Left ventricle myocardium inferior (tissue), 1 donor: ENCODE measurements around the gene SPDYA. TPM values are rescaled to one million over a fixed set of nuclear protein-coding genes. Genes with fewer than 3 reads are reported as not detected.

ENCODE experiments used
- DNase-seq: peaks from one replicate; pipeline ENCODE4 v3.0.0-alpha.2; 2020
- H3K27ac ChIP-seq: fragments of 200-600 bp; replicated peaks from 2 replicates; pipeline ENCODE4 v1.8.0; 2021
- H3K27me3 ChIP-seq: fragments of 200-600 bp; 2 replicates; pipeline ENCODE4 v1.8.0; 2021; ENCODE audit warnings: low read depth
- H3K36me3 ChIP-seq: fragments of 200-600 bp; 2 replicates; pipeline ENCODE4 v1.8.0; 2021
- H3K4me1 ChIP-seq: fragments of 200-600 bp; 2 replicates; pipeline ENCODE4 v1.8.0; 2021
- H3K4me3 ChIP-seq: fragments of 200-600 bp; 2 replicates; pipeline ENCODE4 v1.8.0; 2021; ENCODE audit warnings: mild to moderate bottlenecking, moderate library complexity
- H3K9me3 ChIP-seq: fragments of 200-600 bp; replicated peaks from 2 replicates; pipeline ENCODE4 v1.8.0; 2021
- intact Hi-C: fragments of 100-400 bp; cut with micrococcal nuclease; formaldehyde crosslinking; loops from one replicate; pipeline ENCODE4 v1.11.0; 2022
- total RNA-seq: library from RNA; stranded (reverse); fragmentation: NEBNext Ultra II Directional; extraction: Animal tissue kit (Norgen Biotek cat#: 25700); gene quantifications from one replicate; pipeline ENCODE4 v1.2.1, GENCODE V29; 2021
- TF ChIP-seq, protein P1 (sequence below): fragments of 200-600 bp; IDR thresholded peaks from 2 replicates; pipeline ENCODE4 v1.8.0; 2021; ENCODE audit warnings: antibody characterized with exemption, mild to moderate bottlenecking, borderline replicate concordance
- donor health status: DM: no; HTN: yes; CAD: no; lungs with severe emphysema.

Gene SPDYA
- total RNA-seq, 1 donor from 2014 or later = 0.14 TPM

GRCh38 chr2:28870146-28870891, 59.7 kb downstream of the SPDYA start, which contains the start of gene TRMT61B:
Gene TRMT61B (minus strand): TSS chr2:28870309. CDS start chr2:28870277, 32 bp downstream.
- peak within 1 kb of the TSS; percentile 91 for H3K27ac ChIP-seq
- H3K4me3 ChIP-seq = peak within 1 kb of the TSS; percentile 85
- DNase-seq = peak; percentile 98
- no peaks in the 10 kb centered on the region for H3K9me3 ChIP-seq
- H3K27me3 ChIP-seq = peaks cover under 1% of the 10 kb centered on the region
- peaks cover 51% of the 10 kb centered on the region for H3K4me1 ChIP-seq
- TF ChIP-seq, protein P1, sequence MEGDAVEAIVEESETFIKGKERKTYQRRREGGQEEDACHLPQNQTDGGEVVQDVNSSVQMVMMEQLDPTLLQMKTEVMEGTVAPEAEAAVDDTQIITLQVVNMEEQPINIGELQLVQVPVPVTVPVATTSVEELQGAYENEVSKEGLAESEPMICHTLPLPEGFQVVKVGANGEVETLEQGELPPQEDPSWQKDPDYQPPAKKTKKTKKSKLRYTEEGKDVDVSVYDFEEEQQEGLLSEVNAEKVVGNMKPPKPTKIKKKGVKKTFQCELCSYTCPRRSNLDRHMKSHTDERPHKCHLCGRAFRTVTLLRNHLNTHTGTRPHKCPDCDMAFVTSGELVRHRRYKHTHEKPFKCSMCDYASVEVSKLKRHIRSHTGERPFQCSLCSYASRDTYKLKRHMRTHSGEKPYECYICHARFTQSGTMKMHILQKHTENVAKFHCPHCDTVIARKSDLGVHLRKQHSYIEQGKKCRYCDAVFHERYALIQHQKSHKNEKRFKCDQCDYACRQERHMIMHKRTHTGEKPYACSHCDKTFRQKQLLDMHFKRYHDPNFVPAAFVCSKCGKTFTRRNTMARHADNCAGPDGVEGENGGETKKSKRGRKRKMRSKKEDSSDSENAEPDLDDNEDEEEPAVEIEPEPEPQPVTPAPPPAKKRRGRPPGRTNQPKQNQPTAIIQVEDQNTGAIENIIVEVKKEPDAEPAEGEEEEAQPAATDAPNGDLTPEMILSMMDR = no peak
- intact Hi-C loops = no loop called here
- no peaks in the 10 kb centered on the region for H3K36me3 ChIP-seq

- Histone ChIP-seq H3K27me3 (peaks cover 12% of the 10 kb centered on the region), H3K27ac (no peak overlapping the region), H3K4me1 (peaks cover 43% of the 10 kb centered on the region), H3K4me3 (no peak overlapping the region), H3K9me3 (no peaks in the 10 kb centered on the region), H3K36me3 (no peaks in the 10 kb centered on the region)
- no peak for DNase-seq
- TF ChIP-seq, protein P1 = no peak
- intact Hi-C loops = no loop called here
These were observed 61.0 kb downstream of the SPDYA start for GRCh38 chr2:28871620-28872019.

DNA sequence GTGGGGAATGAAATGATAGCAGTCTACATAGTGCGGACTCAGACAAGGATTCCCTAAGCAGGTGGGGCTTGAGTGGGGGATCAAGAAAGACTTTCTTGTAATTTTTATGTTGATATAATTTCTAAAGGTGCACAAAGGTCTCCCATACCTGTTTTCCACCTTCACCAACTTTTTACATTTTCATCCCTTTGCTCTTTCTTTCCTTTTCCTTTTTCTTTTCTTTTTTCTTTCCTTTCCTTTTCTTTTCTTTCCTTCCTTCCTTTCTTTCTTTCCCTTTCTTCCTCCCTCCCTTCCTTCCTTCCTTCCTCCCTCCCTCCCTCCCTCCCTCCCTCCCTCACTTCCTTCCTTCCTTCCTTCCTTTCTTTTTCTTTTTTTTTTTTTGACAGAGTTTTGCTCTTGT, 69.6 kb downstream of the SPDYA start:
- Histone ChIP-seq H3K36me3 (no peaks in the 10 kb centered on the region), H3K4me1 (no peaks in the 10 kb centered on the region), H3K27me3 (peaks cover 50% of the 10 kb centered on the region), H3K9me3 (no peaks in the 10 kb centered on the region), H3K4me3 (no peak overlapping the region), H3K27ac (no peak overlapping the region)
- intact Hi-C loops = no loop called here
- TF ChIP-seq, protein P1 = no peak
- DNase-seq = no peak

GRCh38 chr2:28893488-28893887, 82.9 kb downstream of the SPDYA start:
- DNase-seq = peak; percentile 19
- peaks cover 43% of the 10 kb centered on the region for H3K4me1 ChIP-seq
- intact Hi-C loops = no loop called here
- TF ChIP-seq, protein P1 = no peak
- H3K9me3 ChIP-seq = no peaks in the 10 kb centered on the region
- H3K27me3 ChIP-seq = no peaks in the 10 kb centered on the region
- no peaks in the 10 kb centered on the region for H3K36me3 ChIP-seq
- H3K27ac ChIP-seq = no peak overlapping the region
- H3K4me3 ChIP-seq = no peak overlapping the region

DNA sequence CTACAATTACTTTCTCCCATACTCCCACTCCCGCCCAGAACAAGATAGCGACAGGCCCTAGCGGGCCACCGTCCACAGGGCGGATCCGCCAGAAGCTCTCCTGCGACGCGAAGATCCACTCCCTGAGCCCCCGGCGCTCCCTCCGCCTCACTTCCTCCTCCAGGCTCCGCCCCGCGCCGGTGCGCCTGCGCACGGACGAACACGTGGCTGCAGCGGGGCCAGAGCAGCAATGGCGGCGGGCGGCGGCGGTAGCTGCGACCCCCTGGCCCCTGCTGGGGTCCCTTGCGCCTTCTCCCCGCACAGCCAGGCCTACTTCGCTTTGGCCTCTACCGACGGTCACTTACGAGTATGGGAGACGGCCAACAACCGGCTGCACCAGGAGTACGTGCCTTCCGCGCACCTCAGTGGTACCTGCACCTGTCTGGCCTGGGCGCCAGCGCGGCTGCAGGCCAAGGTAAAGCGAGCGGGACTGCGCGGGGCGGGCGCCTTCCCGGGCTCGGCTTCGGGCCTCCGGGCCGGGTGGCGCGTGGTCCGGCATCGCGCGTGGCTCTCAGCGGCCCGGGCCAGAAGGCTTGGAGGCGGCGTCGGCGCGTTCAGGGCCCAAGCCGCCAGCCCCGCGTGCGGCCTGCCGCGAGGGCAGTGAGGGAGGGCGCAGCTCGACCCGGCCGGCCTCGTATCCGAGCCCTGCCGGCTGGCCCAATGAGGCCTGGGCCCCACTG, 84.0 kb downstream of the SPDYA start, which contains the start of gene WDR43:
WDR43 (plus strand) TSS at position 198 of the 719 bp plus-strand sequence; CDS start at position 230, 32 bp downstream.
- H3K4me3 ChIP-seq = peak within 1 kb of the TSS; percentile 100
- no peaks in the 10 kb centered on the region for H3K27me3 ChIP-seq
- peak within 1 kb of the TSS; percentile 81 for H3K27ac ChIP-seq
- TF ChIP-seq, protein P1 = no peak
- peaks cover 44% of the 10 kb centered on the region for H3K4me1 ChIP-seq
- intact Hi-C loops = no loop called here
- no peaks in the 10 kb centered on the region for H3K36me3 ChIP-seq
- DNase-seq = peak; percentile 97
- no peaks in the 10 kb centered on the region for H3K9me3 ChIP-seq
